MCF 10A (cell line): ENCODE data around the gene TBX1. TPM values are rescaled to one million over a fixed set of nuclear protein-coding genes. Genes with fewer than 3 reads are reported as not detected.

ENCODE experiments used
- BruUV-seq: library from RNA; stranded (reverse); fragments of 400-500 nt; replicated peaks from 2 replicates; lab custom pipeline; 2021; lab: Mats Ljungman, UMichigan
- CTCF ChIA-PET: fragments of 300-600 bp; sonication (Branson Sonifier 250); formaldehyde crosslinking; extraction: SDS; loops from one replicate; lab custom pipeline; 2021; ENCODE audit warnings: antibody characterized with exemption, inconsistent platforms; lab: Yijun Ruan, JAX
- POLR2A ChIA-PET: fragments of 300-600, 350-650 bp; sonication (Branson Sonifier 250); formaldehyde crosslinking; extraction: SDS; loops from one replicate; lab custom pipeline; 2020; ENCODE audit warnings: antibody characterized with exemption, inconsistent platforms; lab: Yijun Ruan, JAX
- DNase-seq: peaks from one replicate; pipeline ENCODE4 v3.0.0-alpha.2; 2018; ENCODE audit not compliant: unreplicated experiment
- H3K27ac Mint-ChIP-seq: one replicate; pipeline ENCODE4 v1.8.0; 2022; ENCODE audit warnings: mild to moderate bottlenecking, low read depth, mixed read lengths; ENCODE audit not compliant: unreplicated experiment
- H3K27me3 Mint-ChIP-seq: one replicate; pipeline ENCODE4 v1.8.0; 2022; ENCODE audit warnings: mixed read lengths; ENCODE audit not compliant: insufficient read depth, unreplicated experiment
- H3K36me3 Mint-ChIP-seq: one replicate; pipeline ENCODE4 v1.8.0; 2022; ENCODE audit warnings: mild to moderate bottlenecking, moderate library complexity, mixed read lengths; ENCODE audit not compliant: insufficient read depth, unreplicated experiment
- H3K4me1 Mint-ChIP-seq: one replicate; pipeline ENCODE4 v1.8.0; 2022; ENCODE audit warnings: mixed read lengths; ENCODE audit not compliant: insufficient read depth, unreplicated experiment
- H3K4me3 Mint-ChIP-seq: one replicate; pipeline ENCODE4 v1.8.0; 2022; ENCODE audit warnings: mild to moderate bottlenecking, moderate library complexity, mixed read lengths; ENCODE audit not compliant: unreplicated experiment
- H3K9me3 Mint-ChIP-seq: one replicate; pipeline ENCODE4 v1.8.0; 2022; ENCODE audit warnings: mixed read lengths; ENCODE audit not compliant: unreplicated experiment
- intact Hi-C: fragments of 100-400 bp; cut with micrococcal nuclease; formaldehyde crosslinking; loops from 2 replicates; pipeline ENCODE4 v1.14.1; 2022
- total RNA-seq: library from RNA; stranded (reverse); gene quantifications from 2 replicates; pipeline ENCODE4 v1.2.3, GENCODE V29; 2022
- TF ChIP-seq, protein P1 (sequence below): fragments of 200-600 bp; IDR thresholded peaks from one replicate; pipeline ENCODE4 v1.8.0; 2022; ENCODE audit warnings: antibody characterized with exemption, mild to moderate bottlenecking; ENCODE audit not compliant: unreplicated experiment

The TBX1 gene
- total RNA-seq, 1 experiment from 2014 or later = not detected

DNA sequence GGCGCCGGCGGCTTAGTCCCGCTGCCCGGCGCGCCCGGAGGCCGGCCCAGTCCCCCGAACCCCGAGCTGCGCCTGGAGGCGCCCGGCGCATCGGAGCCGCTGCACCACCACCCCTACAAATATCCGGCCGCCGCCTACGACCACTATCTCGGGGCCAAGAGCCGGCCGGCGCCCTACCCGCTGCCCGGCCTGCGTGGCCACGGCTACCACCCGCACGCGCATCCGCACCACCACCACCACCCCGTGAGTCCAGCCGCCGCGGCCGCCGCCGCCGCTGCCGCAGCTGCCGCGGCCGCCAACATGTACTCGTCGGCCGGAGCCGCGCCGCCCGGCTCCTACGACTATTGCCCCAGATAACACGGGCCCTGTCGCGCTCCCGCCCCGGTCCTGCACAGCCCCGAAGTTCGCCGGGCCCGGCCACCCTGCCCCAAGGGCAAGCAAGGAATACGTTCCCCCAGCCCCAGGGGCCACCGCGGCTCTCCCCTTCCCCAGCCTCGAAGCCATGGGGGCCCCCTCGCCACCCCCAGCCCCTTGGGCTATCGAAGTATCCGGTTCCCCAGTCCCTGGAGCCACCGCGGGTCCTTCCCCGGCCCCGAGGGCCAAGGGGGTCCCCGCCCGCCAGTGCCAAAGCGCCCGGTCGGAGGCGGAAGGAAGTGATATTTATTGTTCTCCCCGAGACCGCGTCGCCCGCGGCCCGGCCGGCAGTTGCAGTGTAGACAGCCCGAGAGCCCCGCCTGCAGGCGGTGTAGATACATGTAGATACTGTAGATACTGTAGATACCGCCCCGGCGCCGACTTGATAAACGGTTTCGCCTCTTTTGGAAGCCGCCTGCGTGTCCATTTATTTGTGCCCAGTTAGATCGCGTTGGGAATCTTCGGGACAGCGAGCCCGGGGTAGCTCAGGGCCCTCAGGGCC lies 6.2 kb downstream of the TBX1 start:
- no peaks in the 10 kb centered on the region for H3K4me1 Mint-ChIP-seq
- H3K27me3 Mint-ChIP-seq = no peaks in the 10 kb centered on the region
- ChIA-PET POLR2A (no interaction called here), CTCF (no interaction called here)
- BruUV-seq = no TSS peak
- H3K27ac Mint-ChIP-seq = no peak overlapping the region
- no peaks in the 10 kb centered on the region for H3K9me3 Mint-ChIP-seq
- H3K4me3 Mint-ChIP-seq = no peak overlapping the region
- no peak for DNase-seq
- no peaks in the 10 kb centered on the region for H3K36me3 Mint-ChIP-seq
- intact Hi-C loops = no loop called here
- TF ChIP-seq, protein P1, sequence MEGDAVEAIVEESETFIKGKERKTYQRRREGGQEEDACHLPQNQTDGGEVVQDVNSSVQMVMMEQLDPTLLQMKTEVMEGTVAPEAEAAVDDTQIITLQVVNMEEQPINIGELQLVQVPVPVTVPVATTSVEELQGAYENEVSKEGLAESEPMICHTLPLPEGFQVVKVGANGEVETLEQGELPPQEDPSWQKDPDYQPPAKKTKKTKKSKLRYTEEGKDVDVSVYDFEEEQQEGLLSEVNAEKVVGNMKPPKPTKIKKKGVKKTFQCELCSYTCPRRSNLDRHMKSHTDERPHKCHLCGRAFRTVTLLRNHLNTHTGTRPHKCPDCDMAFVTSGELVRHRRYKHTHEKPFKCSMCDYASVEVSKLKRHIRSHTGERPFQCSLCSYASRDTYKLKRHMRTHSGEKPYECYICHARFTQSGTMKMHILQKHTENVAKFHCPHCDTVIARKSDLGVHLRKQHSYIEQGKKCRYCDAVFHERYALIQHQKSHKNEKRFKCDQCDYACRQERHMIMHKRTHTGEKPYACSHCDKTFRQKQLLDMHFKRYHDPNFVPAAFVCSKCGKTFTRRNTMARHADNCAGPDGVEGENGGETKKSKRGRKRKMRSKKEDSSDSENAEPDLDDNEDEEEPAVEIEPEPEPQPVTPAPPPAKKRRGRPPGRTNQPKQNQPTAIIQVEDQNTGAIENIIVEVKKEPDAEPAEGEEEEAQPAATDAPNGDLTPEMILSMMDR = no peak

DNA sequence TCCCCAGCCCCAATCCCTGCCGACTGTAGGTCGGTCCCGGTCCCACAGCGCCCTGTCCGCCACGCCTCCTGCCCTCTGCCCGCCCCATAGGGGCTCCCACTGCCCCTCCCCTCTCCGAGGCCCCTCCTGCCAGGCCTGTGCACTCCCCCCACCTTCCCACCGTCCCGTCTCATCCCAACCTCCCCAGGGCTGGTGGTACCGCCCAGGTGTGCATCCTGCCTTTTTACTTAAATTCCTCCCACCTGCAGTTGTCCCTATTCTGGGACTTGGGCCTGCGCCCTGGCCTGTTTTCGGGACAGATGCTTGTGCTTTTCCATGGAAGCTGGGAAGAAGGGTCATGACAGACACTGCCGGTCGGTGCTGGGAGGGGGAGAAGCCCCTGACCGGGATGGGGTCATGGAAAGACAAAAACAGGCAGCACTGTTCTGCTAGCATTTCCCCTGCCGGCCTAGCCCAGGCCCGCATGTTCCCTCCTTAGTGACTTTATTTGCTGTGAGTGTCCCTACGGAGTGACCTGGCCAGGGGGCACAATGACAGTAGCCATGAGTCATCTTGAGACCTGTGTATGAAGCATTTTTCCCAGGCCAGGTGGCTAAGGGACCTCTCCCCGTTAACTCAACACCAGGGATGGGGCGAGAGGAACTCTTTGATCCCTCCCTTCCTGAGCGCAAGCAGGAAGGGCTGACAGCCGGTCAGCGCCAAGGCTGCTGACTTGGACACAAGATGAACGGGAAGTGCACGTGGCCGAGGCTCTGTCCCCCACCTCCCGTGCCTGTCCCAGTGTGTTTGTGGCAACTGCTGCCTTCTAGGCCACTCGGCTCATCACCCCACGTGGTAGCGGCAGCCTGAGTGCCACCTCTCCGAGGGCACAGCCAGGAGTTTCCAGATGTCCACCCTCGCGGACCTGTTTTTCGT lies 7.1 kb downstream of the TBX1 start:
- Mint-ChIP-seq H3K36me3 (no peaks in the 10 kb centered on the region), H3K27me3 (peaks cover 6% of the 10 kb centered on the region), H3K27ac (no peak overlapping the region), H3K4me3 (no peak overlapping the region), H3K4me1 (no peaks in the 10 kb centered on the region), H3K9me3 (no peaks in the 10 kb centered on the region)
- intact Hi-C loops = no loop called here
- DNase-seq = no peak
- POLR2A ChIA-PET = no interaction called here
- CTCF ChIA-PET = no interaction called here
- no TSS peak for BruUV-seq
- TF ChIP-seq, protein P1 = no peak

DNA sequence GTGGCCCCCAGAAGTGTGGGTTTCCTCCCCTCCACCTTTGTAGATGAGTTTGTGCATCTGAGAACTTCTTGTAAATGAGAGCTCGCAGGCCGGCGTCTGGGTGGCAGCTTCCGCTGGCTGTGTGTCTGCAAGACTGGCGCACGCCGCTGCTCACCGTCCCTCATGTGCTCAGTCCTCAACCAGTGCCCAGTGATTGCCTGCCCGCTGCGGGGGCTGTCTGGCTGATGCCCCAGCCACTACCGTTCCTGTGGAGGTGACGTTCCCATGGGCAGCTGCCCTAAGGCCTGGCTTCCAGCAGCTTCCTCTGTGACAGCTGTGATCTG lies 8.8 kb downstream of the TBX1 start:
- POLR2A ChIA-PET = no interaction called here
- intact Hi-C loops = no loop called here
- Mint-ChIP-seq H3K4me3 (no peak overlapping the region), H3K36me3 (no peaks in the 10 kb centered on the region), H3K27me3 (peaks cover 17% of the 10 kb centered on the region), H3K9me3 (no peaks in the 10 kb centered on the region), H3K4me1 (no peaks in the 10 kb centered on the region), H3K27ac (no peak overlapping the region)
- CTCF ChIA-PET = no interaction called here
- DNase-seq = no peak
- TF ChIP-seq, protein P1 = no peak
- no TSS peak for BruUV-seq
